WTC11 (cell line): ENCODE measurements around the gene PRPF40B. TPM values are rescaled to one million over a fixed set of nuclear protein-coding genes. Genes with fewer than 3 reads are reported as not detected.
A peak's percentile ranks its signal among the peaks of the same experiment; 100 is the strongest.

Experiments
- ATAC-seq: fragments of 200-7000 bp; cut with Tn5 transposase; 2 replicates; pipeline ENCODE4 v1.10.0; 2021; ENCODE audit warnings: mild to moderate bottlenecking, moderate library complexity
- CTCF ChIA-PET: fragments of 300-600 bp; sonication (Branson Sonifier 250); formaldehyde crosslinking; loops from one replicate; lab custom pipeline; 2021; ENCODE audit warnings: antibody characterized with exemption; lab: Charles Lee
- POLR2A ChIA-PET: fragments of 350-600 bp; sonication (Branson Sonifier 250); formaldehyde crosslinking; loops from one replicate; lab custom pipeline; 2021; ENCODE audit warnings: antibody characterized with exemption; lab: Charles Lee
- DNase-seq: peaks from one replicate; pipeline ENCODE4 v3.0.0; 2021; ENCODE audit warnings: low spot score
- H3K27ac Mint-ChIP-seq: 2 replicates; pipeline ENCODE4 v1.8.0; 2021; ENCODE audit warnings: mixed read lengths
- H3K27me3 Mint-ChIP-seq: 2 replicates; pipeline ENCODE4 v1.8.0; 2021; ENCODE audit warnings: low read depth, mild to moderate bottlenecking, moderate library complexity, mixed read lengths
- H3K36me3 Mint-ChIP-seq: 2 replicates; pipeline ENCODE4 v1.8.0; 2021; ENCODE audit warnings: mixed read lengths
- H3K4me1 Mint-ChIP-seq: 2 replicates; pipeline ENCODE4 v1.8.0; 2022; ENCODE audit warnings: mixed read lengths
- H3K4me3 Mint-ChIP-seq: 2 replicates; pipeline ENCODE4 v1.8.0; 2021; ENCODE audit warnings: mild to moderate bottlenecking, moderate library complexity, mixed read lengths
- H3K9me3 Mint-ChIP-seq: 2 replicates; pipeline ENCODE4 v1.8.0; 2021; ENCODE audit warnings: mixed read lengths
- AR ChIP-seq: fragments of 250-450 bp; sonication (Bioruptor Pico); IDR thresholded peaks from 2 replicates; pipeline ENCODE4 v1.9.0; 2021; ENCODE audit warnings: mild to moderate bottlenecking
- CREB1 ChIP-seq: sonication (generic); formaldehyde crosslinking; IDR thresholded peaks from 2 replicates; pipeline ENCODE4 v1.8.0; 2023; ENCODE audit warnings: mild to moderate bottlenecking, missing genetic modification reagents
- CTCF ChIP-seq: fragments of 200-600 bp; IDR thresholded peaks from 2 replicates; pipeline ENCODE4 v1.8.0; 2022; ENCODE audit warnings: antibody characterized with exemption
- E2F4 ChIP-seq: sonication (generic); formaldehyde crosslinking; IDR thresholded peaks from 2 replicates; pipeline ENCODE4 v1.8.1; 2022; ENCODE audit warnings: low read depth, mild to moderate bottlenecking, moderate library complexity, missing genetic modification reagents, borderline replicate concordance
- ELF4 ChIP-seq: sonication (generic); formaldehyde crosslinking; IDR thresholded peaks from 2 replicates; pipeline ENCODE4 v1.8.1; 2022; ENCODE audit warnings: low read depth, mild to moderate bottlenecking, moderate library complexity, missing genetic modification reagents
- EMX1 ChIP-seq: fragments of 250-450 bp; sonication (Bioruptor Pico); IDR thresholded peaks from 2 replicates; pipeline ENCODE4 v1.8.0; 2021; ENCODE audit warnings: mild to moderate bottlenecking
- FOXP1 ChIP-seq: sonication (generic); formaldehyde crosslinking; IDR thresholded peaks from 2 replicates; pipeline ENCODE4 v1.8.0; 2022; ENCODE audit warnings: missing genetic modification reagents, mild to moderate bottlenecking, moderate library complexity, borderline replicate concordance
- KAT7 ChIP-seq: sonication (generic); formaldehyde crosslinking; IDR thresholded peaks from 2 replicates; pipeline ENCODE4 v1.8.1; 2023; ENCODE audit warnings: missing genetic modification reagents, mild to moderate bottlenecking, borderline replicate concordance
- NFATC4 ChIP-seq: fragments of 250-450 bp; sonication (Bioruptor Pico); IDR thresholded peaks from 2 replicates; pipeline ENCODE4 v1.9.0; 2021; ENCODE audit warnings: mild to moderate bottlenecking
- OVOL2 ChIP-seq: fragments of 250-450 bp; sonication (Bioruptor Pico); IDR thresholded peaks from 2 replicates; pipeline ENCODE4 v1.9.0; 2021; ENCODE audit warnings: mild to moderate bottlenecking, borderline replicate concordance
- PRDM15 ChIP-seq: sonication (generic); formaldehyde crosslinking; IDR thresholded peaks from 2 replicates; pipeline ENCODE4 v1.8.0; 2022; ENCODE audit warnings: missing genetic modification reagents
- TEAD4 ChIP-seq: sonication (generic); formaldehyde crosslinking; IDR thresholded peaks from 2 replicates; pipeline ENCODE4 v1.8.0; 2022; ENCODE audit warnings: mild to moderate bottlenecking, missing genetic modification reagents
- ZBTB43 ChIP-seq: sonication (generic); formaldehyde crosslinking; IDR thresholded peaks from 2 replicates; pipeline ENCODE4 v1.8.1; 2023; ENCODE audit warnings: mild to moderate bottlenecking, missing genetic modification reagents
- ZMAT4 ChIP-seq: fragments of 250-450 bp; sonication (Bioruptor Pico); IDR thresholded peaks from 2 replicates; pipeline ENCODE4 v1.9.0; 2021; ENCODE audit warnings: mild to moderate bottlenecking
- total RNA-seq: library from RNA; stranded (reverse); gene quantifications from 3 replicates; pipeline ENCODE4 v1.2.3, GENCODE V29; 2021

PRPF40B gene
- total RNA-seq, 1 experiment from 2014 or later, result 46.0 TPM

GRCh38 chr12:49666176-49666575 lies 42.8 kb downstream of the PRPF40B start (continued):
- TF ChIP-seq ELF4 (CRISPR knock-in tag), result no peak
- no peak for TF ChIP-seq E2F4 (CRISPR knock-in tag)
- no peak for TF ChIP-seq AR
- TF ChIP-seq TEAD4 (CRISPR knock-in tag), result no peak

- no peaks in the 10 kb centered on the region for H3K27me3 Mint-ChIP-seq
- CTCF ChIA-PET, result interaction anchor here (1.0 kb wide), 1 partner anchor 74 kb away, joined by 3 read pairs; the partner anchor contains the start of gene TMBIM6
- TF ChIP-seq OVOL2, result no peak
- TF ChIP-seq ZMAT4, result no peak
- TF ChIP-seq PRDM15 (CRISPR knock-in tag), result no peak
- no peak for TF ChIP-seq ZBTB43 (CRISPR knock-in tag)
- TF ChIP-seq FOXP1, result no peak
- no peak for TF ChIP-seq AR
- TF ChIP-seq CTCF, result no peak
- TF ChIP-seq EMX1 (CRISPR knock-in tag), result no peak
- TF ChIP-seq NFATC4 (CRISPR knock-in tag), result no peak
- TF ChIP-seq KAT7 (CRISPR knock-in tag), result no peak
- TF ChIP-seq CREB1 (CRISPR knock-in tag), result no peak
- TF ChIP-seq, all 79 proteins: peak for 0
- Mint-ChIP-seq H3K9me3 (no peaks in the 10 kb centered on the region), H3K36me3 (no peaks in the 10 kb centered on the region), H3K4me3 (no peak overlapping the region), H3K4me1 (peaks cover 22% of the 10 kb centered on the region), H3K27ac (peak overlapping the region; percentile 62; the same call in 1 of the 2 replicates)
- ATAC-seq (no peak), DNase-seq (no peak)
- POLR2A ChIA-PET, result no interaction called here
Observed at GRCh38 chr12:49667325-49668090, 44.1 kb downstream of the PRPF40B start.
